ENCODE data around the gene SLC2A9. TPM values are rescaled to one million over a fixed set of nuclear protein-coding genes. Genes with fewer than 3 reads are reported as not detected.

Gene SLC2A9
- total RNA-seq, 2 experiments from 2014 or later = 0.55 to 0.83 TPM

GRCh38 chr4:9977518-9978031, 43.7 kb downstream of the SLC2A9 start:
- H3K4me3 Mint-ChIP-seq = no peak overlapping the region
- peaks cover 21% of the 10 kb centered on the region for H3K36me3 Mint-ChIP-seq (ENCODE audit: low read depth)
- H3K4me1 Mint-ChIP-seq = peaks cover 10% of the 10 kb centered on the region
- CTCF ChIA-PET = interaction anchor here (1.7 kb wide), 2 partner anchors 16 to 22 kb away, joined by 4 read pairs; no protein-coding TSS in a partner anchor
- H3K27me3 Mint-ChIP-seq = no peaks in the 10 kb centered on the region
- H3K27ac Mint-ChIP-seq = no peak overlapping the region
- POLR2A ChIA-PET = no interaction called here
- no peak for DNase-seq
- H3K9me3 Mint-ChIP-seq = peaks cover 16% of the 10 kb centered on the region

DNA sequence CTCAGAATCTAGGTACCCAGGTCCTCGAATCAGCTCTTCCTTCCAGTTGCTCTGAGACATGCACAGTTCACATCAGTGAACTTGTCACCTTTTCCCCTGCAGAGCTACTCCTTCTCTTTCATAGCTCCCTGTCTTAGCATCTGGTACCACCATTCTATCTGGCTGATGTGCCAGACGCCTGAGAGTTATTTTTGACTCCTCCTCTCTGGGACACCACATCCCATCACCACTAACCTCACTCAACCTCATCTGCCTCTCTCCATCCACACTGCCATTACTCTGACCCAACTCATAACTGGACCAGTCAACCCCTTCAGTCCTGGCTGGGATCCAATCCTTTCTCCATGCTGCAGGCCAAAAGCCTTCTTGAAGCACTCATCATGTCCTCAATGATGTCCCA, 44.5 kb downstream of the SLC2A9 start:
- DNase-seq = peak; percentile 21
- Mint-ChIP-seq H3K27ac (no peak overlapping the region), H3K36me3 (ENCODE audit: low read depth) (peaks cover 19% of the 10 kb centered on the region), H3K4me3 (no peak overlapping the region), H3K4me1 (peaks cover 17% of the 10 kb centered on the region), H3K27me3 (no peaks in the 10 kb centered on the region), H3K9me3 (peaks cover 22% of the 10 kb centered on the region)
- POLR2A ChIA-PET = interaction anchor here (1.5 kb wide), 1 partner anchor 27 kb away, joined by 4 read pairs; no protein-coding TSS in a partner anchor
- CTCF ChIA-PET = no interaction called here

- POLR2A ChIA-PET = interaction anchor here (1.5 kb wide), 1 partner anchor 27 kb away, joined by 4 read pairs; no protein-coding TSS in a partner anchor
- H3K4me1 Mint-ChIP-seq = peaks cover 22% of the 10 kb centered on the region
- DNase-seq = no peak
- H3K4me3 Mint-ChIP-seq = no peak overlapping the region
- CTCF ChIA-PET = interaction anchor here (1.5 kb wide), 1 partner anchor 26 kb away, joined by 6 read pairs; no protein-coding TSS in a partner anchor
- no peak overlapping the region for H3K27ac Mint-ChIP-seq
- H3K27me3 Mint-ChIP-seq = no peaks in the 10 kb centered on the region
- H3K36me3 Mint-ChIP-seq (ENCODE audit: low read depth) = peaks cover 19% of the 10 kb centered on the region
- H3K9me3 Mint-ChIP-seq = peaks cover 25% of the 10 kb centered on the region
Measured at GRCh38 chr4:9976293-9976692, 45.0 kb downstream of the SLC2A9 start.

DNA sequence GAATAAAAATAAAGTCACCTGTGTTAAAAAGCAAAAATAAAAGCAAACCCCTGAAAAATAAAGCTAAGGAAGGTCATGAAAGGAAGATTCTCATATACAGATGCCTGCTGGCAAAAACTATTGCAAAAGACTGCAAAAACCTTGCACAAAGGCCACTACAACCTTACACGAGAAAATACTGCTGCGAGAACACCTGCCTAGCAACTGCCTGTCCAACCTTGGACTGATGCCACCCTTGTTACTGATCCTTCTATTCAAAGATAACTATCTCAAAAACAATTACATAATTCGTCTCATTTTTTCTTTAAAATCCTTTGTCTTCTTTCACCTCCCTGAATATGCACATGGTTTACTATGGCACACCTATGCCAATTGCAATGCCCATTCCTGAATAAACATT, 49.6 kb downstream of the SLC2A9 start:
- Mint-ChIP-seq H3K4me1 (peaks cover 40% of the 10 kb centered on the region), H3K4me3 (no peak overlapping the region), H3K27ac (no peak overlapping the region), H3K27me3 (no peaks in the 10 kb centered on the region), H3K36me3 (ENCODE audit: low read depth) (peaks cover 33% of the 10 kb centered on the region), H3K9me3 (peaks cover 27% of the 10 kb centered on the region)
- CTCF ChIA-PET = interaction anchor here (1.4 to 4.1 kb wide), 3 partner anchors 28 to 47 kb away, joined by 3 to 24 read pairs (median 3); no protein-coding TSS in a partner anchor
- POLR2A ChIA-PET = interaction anchor here (4.5 kb wide), 1 partner anchor 32 kb away, joined by 32 read pairs; no protein-coding TSS in a partner anchor
- DNase-seq = no peak

- H3K9me3 Mint-ChIP-seq = peaks cover 27% of the 10 kb centered on the region
- H3K4me1 Mint-ChIP-seq = peaks cover 38% of the 10 kb centered on the region
- no peak overlapping the region for H3K4me3 Mint-ChIP-seq
- H3K27ac Mint-ChIP-seq = peak overlapping the region; percentile 78
- no peaks in the 10 kb centered on the region for H3K27me3 Mint-ChIP-seq
- CTCF ChIA-PET = interaction anchor here (0.6 to 4.1 kb wide), 4 partner anchors 30 to 51 kb away, joined by 3 to 24 read pairs (median 4); partner anchors contain the start of gene SLC2A9
- peaks cover 33% of the 10 kb centered on the region for H3K36me3 Mint-ChIP-seq (ENCODE audit: low read depth)
- DNase-seq = no peak
- POLR2A ChIA-PET = interaction anchor here (0.9 to 4.5 kb wide), 4 partner anchors 30 to 44 kb away, joined by 3 to 32 read pairs (median 6); no protein-coding TSS in a partner anchor
Measured at GRCh38 chr4:9970399-9971011, 50.8 kb downstream of the SLC2A9 start.

DNA sequence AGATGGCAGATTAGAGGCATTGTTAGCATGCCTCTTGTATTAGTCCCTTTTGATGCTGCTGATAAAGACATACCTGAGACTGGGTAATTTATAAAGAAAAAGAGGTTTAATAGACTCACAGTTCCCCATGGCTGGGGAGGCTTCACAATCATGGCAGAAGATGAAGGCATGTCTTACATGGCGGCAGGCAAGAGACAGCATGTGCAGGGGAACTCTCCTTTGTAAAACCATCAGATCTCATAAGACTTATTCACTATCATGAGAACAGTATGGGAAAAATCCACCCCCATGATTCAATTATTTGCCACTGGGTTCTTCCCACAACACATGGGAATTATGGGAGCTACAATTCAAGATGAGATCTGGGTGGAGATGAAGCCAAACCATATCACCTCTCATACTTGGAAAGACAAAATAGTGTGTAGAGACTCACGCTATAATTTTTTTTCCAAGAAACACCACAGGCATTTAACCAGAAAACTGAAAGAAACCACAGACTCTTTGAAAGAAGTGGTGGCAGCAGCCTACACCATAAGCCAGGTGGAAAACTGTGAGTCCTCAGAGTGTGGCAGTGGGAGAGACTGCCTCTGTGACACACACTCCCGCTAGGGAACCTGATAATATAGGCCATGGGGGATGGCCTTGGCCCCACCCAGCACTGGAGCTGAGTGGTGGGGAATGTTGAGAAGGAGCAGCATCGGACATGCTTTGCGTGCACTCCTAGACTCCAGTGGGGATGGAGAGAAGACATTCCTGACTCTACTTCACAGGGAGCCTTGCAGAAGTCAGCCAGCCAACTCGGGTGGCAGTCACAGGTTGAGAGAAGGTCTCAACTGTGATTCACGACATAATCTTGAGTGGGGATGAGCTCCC, 51.5 kb downstream of the SLC2A9 start:
- Mint-ChIP-seq H3K4me3 (no peak overlapping the region), H3K36me3 (ENCODE audit: low read depth) (peaks cover 33% of the 10 kb centered on the region), H3K27me3 (no peaks in the 10 kb centered on the region), H3K9me3 (peaks cover 27% of the 10 kb centered on the region), H3K4me1 (peaks cover 38% of the 10 kb centered on the region), H3K27ac (peak overlapping the region; percentile 78)
- ChIA-PET CTCF (interaction anchor here (4.1 kb wide), 1 partner anchor 45 kb away, joined by 24 read pairs; no protein-coding TSS in a partner anchor), POLR2A (interaction anchor here (0.9 to 4.5 kb wide), 4 partner anchors 30 to 45 kb away, joined by 3 to 32 read pairs (median 6); no protein-coding TSS in a partner anchor)
- DNase-seq = peak; percentile 27

DNA sequence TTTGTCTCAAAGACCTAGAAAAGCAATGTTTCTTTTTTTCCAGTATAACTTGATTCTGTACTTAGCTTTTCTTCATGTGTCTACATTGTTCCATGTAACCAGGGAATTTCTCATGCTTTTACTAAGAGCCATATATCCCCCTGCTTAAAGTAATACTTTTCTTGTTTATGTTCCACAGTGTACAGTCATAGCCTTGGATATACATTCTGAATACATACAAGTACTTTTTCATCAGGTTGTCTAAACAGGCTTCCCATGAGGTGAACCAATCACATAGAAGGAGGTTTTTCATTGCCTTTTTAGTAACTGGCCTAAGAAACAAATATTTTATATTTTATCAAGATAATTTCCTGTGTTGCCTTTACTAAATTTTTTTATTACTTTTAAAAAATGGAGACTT, 52.8 kb downstream of the SLC2A9 start:
- ChIA-PET CTCF (interaction anchor here (0.8 to 1.3 kb wide), 2 partner anchors 33 to 45 kb away, joined by 4 to 5 read pairs; no protein-coding TSS in a partner anchor), POLR2A (no interaction called here)
- Mint-ChIP-seq H3K9me3 (peaks cover 27% of the 10 kb centered on the region), H3K27ac (no peak overlapping the region), H3K27me3 (peaks cover 2% of the 10 kb centered on the region), H3K36me3 (ENCODE audit: low read depth) (peaks cover 27% of the 10 kb centered on the region), H3K4me1 (peaks cover 38% of the 10 kb centered on the region), H3K4me3 (no peak overlapping the region)
- DNase-seq = no peak

- ChIA-PET POLR2A (no interaction called here), CTCF (no interaction called here)
- H3K4me3 Mint-ChIP-seq = no peak overlapping the region
- H3K4me1 Mint-ChIP-seq = peaks cover 10% of the 10 kb centered on the region
- peaks cover 8% of the 10 kb centered on the region for H3K27me3 Mint-ChIP-seq
- H3K36me3 Mint-ChIP-seq (ENCODE audit: low read depth) = peaks cover 17% of the 10 kb centered on the region
- peaks cover 20% of the 10 kb centered on the region for H3K9me3 Mint-ChIP-seq
- no peak for DNase-seq
- no peak overlapping the region for H3K27ac Mint-ChIP-seq
Measured at GRCh38 chr4:9964879-9965278, 56.4 kb downstream of the SLC2A9 start.

DNA sequence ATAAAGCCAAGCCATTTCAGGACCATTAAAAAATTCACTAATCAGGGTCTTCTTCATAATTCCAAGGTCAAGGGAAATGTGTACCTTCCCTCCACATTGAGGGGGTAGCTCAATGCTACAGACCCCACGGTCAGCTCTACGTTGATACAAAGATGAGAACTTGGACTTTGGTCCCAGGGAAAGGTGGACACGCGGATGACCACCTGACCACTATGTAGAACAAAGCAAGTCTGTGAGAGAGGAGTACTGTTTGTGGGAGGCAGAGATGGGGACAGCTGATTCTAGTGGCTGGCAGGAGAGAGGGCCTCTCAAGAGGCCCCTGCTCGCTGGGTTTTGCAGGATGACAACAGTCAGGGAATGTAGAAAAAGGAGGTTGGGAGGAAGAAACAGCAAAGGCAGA, 58.0 kb downstream of the SLC2A9 start:
- no peak overlapping the region for H3K4me3 Mint-ChIP-seq
- peaks cover 1% of the 10 kb centered on the region for H3K4me1 Mint-ChIP-seq
- peaks cover 8% of the 10 kb centered on the region for H3K27me3 Mint-ChIP-seq
- no peak overlapping the region for H3K27ac Mint-ChIP-seq
- ChIA-PET CTCF (interaction anchor here (0.5 kb wide), 1 partner anchor 261 kb away, joined by 4 read pairs; no protein-coding TSS in a partner anchor), POLR2A (no interaction called here)
- DNase-seq = no peak
- peaks cover 9% of the 10 kb centered on the region for H3K36me3 Mint-ChIP-seq (ENCODE audit: low read depth)
- H3K9me3 Mint-ChIP-seq = peaks cover 12% of the 10 kb centered on the region

- DNase-seq = no peak
- POLR2A ChIA-PET = no interaction called here
- no peak overlapping the region for H3K4me3 Mint-ChIP-seq
- H3K9me3 Mint-ChIP-seq = peaks cover 9% of the 10 kb centered on the region
- no peaks in the 10 kb centered on the region for H3K4me1 Mint-ChIP-seq
- no peak overlapping the region for H3K27ac Mint-ChIP-seq
- peaks cover 11% of the 10 kb centered on the region for H3K27me3 Mint-ChIP-seq
- CTCF ChIA-PET = interaction anchor here (0.5 kb wide), 1 partner anchor 261 kb away, joined by 4 read pairs; no protein-coding TSS in a partner anchor
- H3K36me3 Mint-ChIP-seq (ENCODE audit: low read depth) = peaks cover 7% of the 10 kb centered on the region
Measured at GRCh38 chr4:9962611-9963314, 58.5 kb downstream of the SLC2A9 start.

DNA sequence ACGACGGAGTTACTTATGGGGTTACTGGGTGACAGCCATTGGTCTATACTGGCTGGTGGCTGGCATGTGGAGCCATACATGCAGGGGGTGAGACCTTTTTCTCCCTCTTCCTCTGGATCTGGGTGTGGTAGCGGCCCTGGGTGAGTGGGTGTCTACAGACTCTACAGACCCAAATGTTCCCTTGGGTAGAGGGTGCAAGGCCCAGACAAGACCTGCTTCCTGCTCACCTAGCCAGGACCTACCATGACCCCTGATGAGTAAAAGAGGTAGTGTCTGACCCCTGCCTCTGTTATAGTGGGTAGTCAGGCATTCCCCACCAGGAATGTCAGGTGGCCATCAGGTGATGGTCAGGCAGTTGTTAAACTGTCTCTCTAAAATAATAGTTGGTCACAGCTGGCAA, 66.8 kb downstream of the SLC2A9 start:
- DNase-seq = no peak
- Mint-ChIP-seq H3K27me3 (peaks cover 5% of the 10 kb centered on the region), H3K9me3 (no peaks in the 10 kb centered on the region), H3K36me3 (ENCODE audit: low read depth) (peaks cover 2% of the 10 kb centered on the region), H3K4me1 (no peaks in the 10 kb centered on the region), H3K27ac (no peak overlapping the region), H3K4me3 (no peak overlapping the region)
- POLR2A ChIA-PET = no interaction called here
- CTCF ChIA-PET = no interaction called here

GRCh38 chr4:9953089-9953488, 68.2 kb downstream of the SLC2A9 start:
- Mint-ChIP-seq H3K27ac (no peak overlapping the region), H3K4me1 (no peaks in the 10 kb centered on the region), H3K27me3 (peaks cover 3% of the 10 kb centered on the region), H3K36me3 (ENCODE audit: low read depth) (peaks cover under 1% of the 10 kb centered on the region), H3K4me3 (no peak overlapping the region), H3K9me3 (no peaks in the 10 kb centered on the region)
- ChIA-PET POLR2A (no interaction called here), CTCF (no interaction called here)
- DNase-seq = no peak
